Esophagus squamous epithelium (tissue), 5 donors: Measurements from ENCODE around the gene SMIM5. TPM values are rescaled to one million over a fixed set of nuclear protein-coding genes. Genes with fewer than 3 reads are reported as not detected.

ENCODE experiments used
- DNase-seq: peaks from one replicate; lab custom pipeline; 2025; lab: John Stamatoyannopoulos, UW
- H3K27ac ChIP-seq, 4 donors: fragments of 200-600 bp; sonication (generic); one replicate each; pipeline ENCODE4 v1.5.1; 2016 to 2019; ENCODE audit warnings: mild to moderate bottlenecking in 1 of 4
- H3K27me3 ChIP-seq, 4 donors: fragments of 200-600 bp; sonication (generic); 1 replicate in 3 of 4; 2 replicates in 1 of 4; pipeline versions ENCODE4 v1.5.1 to v1.6.0; 2017 to 2021; ENCODE audit warnings: antibody characterized with exemption in 1 of 4
- H3K36me3 ChIP-seq, 3 donors: fragments of 200-600 bp; sonication (generic); one replicate each; pipeline ENCODE4 v1.5.1; 2016 to 2019
- H3K4me1 ChIP-seq, 3 donors: fragments of 200-600 bp; sonication (generic); one replicate each; pipeline ENCODE4 v1.5.1; 2017 to 2019
- H3K4me3 ChIP-seq, 4 donors: fragments of 200-600 bp; sonication (generic); 1 replicate in 3 of 4; 2 replicates in 1 of 4; pipeline ENCODE4 v1.5.1; 2016 to 2019; ENCODE audit warnings: mild to moderate bottlenecking in 2 of 4, moderate library complexity in 1 of 4
- H3K9me3 ChIP-seq, 3 donors: fragments of 200-600 bp; sonication (generic); one replicate each; pipeline ENCODE4 v1.5.1; 2016 to 2019
- POLR2A ChIP-seq, 4 donors: fragments of 450-650 bp; IDR thresholded peaks; one replicate each; pipeline ENCODE4 v1.6.1; 2017; ENCODE audit warnings: antibody characterized with exemption in 4 of 4, mild to moderate bottlenecking in 4 of 4, moderate library complexity in 3 of 4
- WGBS, 2 donors: methylation state at CpG; one replicate each; pipeline ENCODE4 v1.1.5; 2018; 5-methylcytosine and 5-hydroxymethylcytosine counted together
- intact Hi-C: fragments of 100-400 bp; cut with DNase I; formaldehyde crosslinking; loops from one replicate; pipeline ENCODE4 v1.15.0; 2022
- total RNA-seq, 4 donors: library from RNA; depleted of rRNA; stranded (reverse); fragments of >200 nt; gene quantifications; one replicate each; pipeline ENCODE4 v1.1.0, GENCODE V29; 2016
- TF ChIP-seq, protein P1 (sequence below), 6 experiments: fragments of 450-650 bp in 4 of 6; fragments of 200-600 bp in 2 of 6; sonication (generic) in 2 of 6; IDR thresholded peaks; one replicate each; pipeline ENCODE4 v1.5.1; 2016 to 2019; ENCODE audit warnings: antibody characterized with exemption in 6 of 6, mild to moderate bottlenecking in 4 of 6, moderate library complexity in 4 of 6
- donor health status: DM: yes; HTN: yes; CAD: no.

The SMIM5 gene
- total RNA-seq, 4 donors from 2014 or later = 7.4 to 16.8 (median 8.6) TPM

DNA sequence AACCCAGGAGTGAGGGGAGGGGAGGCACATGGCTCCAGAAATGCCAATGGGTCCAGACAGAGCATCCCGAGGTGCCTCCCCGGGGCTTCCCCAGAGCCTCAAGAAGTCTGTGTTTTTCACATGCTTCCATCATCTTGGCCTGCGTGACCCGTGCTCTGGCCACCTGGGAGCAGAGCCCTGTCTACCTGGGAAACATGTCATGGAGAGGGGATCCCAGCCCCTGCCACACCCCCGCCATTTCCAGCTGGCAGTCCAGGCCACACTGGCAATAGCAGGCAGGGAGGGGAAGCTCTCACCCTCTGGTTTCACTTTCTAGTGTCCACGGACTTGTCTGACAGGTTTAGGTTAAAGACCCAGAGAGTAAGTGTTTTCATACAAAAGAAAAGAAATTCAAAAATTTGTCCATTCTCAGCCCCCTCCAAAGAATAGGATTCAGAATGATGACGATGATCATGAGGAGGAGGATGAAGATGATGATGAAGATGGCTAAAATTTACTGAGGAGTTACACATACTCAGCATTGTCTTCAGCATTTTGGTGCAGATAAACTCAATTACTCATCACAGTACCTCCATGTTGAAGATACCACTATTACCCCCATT lies 9.0 kb downstream of the SMIM5 start:
- WGBS, 2 donors = 47 to 57% methylated on average over 4 to 7 of the region's 7 CpGs
- TF ChIP-seq POLR2A (IDR thresholded peaks at IDR 0.05) = no peak
- TF ChIP-seq, protein P1, sequence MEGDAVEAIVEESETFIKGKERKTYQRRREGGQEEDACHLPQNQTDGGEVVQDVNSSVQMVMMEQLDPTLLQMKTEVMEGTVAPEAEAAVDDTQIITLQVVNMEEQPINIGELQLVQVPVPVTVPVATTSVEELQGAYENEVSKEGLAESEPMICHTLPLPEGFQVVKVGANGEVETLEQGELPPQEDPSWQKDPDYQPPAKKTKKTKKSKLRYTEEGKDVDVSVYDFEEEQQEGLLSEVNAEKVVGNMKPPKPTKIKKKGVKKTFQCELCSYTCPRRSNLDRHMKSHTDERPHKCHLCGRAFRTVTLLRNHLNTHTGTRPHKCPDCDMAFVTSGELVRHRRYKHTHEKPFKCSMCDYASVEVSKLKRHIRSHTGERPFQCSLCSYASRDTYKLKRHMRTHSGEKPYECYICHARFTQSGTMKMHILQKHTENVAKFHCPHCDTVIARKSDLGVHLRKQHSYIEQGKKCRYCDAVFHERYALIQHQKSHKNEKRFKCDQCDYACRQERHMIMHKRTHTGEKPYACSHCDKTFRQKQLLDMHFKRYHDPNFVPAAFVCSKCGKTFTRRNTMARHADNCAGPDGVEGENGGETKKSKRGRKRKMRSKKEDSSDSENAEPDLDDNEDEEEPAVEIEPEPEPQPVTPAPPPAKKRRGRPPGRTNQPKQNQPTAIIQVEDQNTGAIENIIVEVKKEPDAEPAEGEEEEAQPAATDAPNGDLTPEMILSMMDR (IDR thresholded peaks at IDR 0.05) = no peak
- intact Hi-C loops = no loop called here
- peak overlapping the region; percentile 77 to 89 (median 84) for H3K27ac ChIP-seq
- H3K4me1 ChIP-seq = peaks cover 18 to 89% (median 29%) of the 10 kb centered on the region in 3 donors
- no peak for DNase-seq
- H3K4me3 ChIP-seq = peak overlapping the region in 1 of 4 donors; percentile 48
- no peaks in the 10 kb centered on the region for H3K27me3 ChIP-seq
- no peaks in the 10 kb centered on the region for H3K9me3 ChIP-seq
- H3K36me3 ChIP-seq = peaks cover 0 to 31% (median 0%) of the 10 kb centered on the region in 3 donors

DNA sequence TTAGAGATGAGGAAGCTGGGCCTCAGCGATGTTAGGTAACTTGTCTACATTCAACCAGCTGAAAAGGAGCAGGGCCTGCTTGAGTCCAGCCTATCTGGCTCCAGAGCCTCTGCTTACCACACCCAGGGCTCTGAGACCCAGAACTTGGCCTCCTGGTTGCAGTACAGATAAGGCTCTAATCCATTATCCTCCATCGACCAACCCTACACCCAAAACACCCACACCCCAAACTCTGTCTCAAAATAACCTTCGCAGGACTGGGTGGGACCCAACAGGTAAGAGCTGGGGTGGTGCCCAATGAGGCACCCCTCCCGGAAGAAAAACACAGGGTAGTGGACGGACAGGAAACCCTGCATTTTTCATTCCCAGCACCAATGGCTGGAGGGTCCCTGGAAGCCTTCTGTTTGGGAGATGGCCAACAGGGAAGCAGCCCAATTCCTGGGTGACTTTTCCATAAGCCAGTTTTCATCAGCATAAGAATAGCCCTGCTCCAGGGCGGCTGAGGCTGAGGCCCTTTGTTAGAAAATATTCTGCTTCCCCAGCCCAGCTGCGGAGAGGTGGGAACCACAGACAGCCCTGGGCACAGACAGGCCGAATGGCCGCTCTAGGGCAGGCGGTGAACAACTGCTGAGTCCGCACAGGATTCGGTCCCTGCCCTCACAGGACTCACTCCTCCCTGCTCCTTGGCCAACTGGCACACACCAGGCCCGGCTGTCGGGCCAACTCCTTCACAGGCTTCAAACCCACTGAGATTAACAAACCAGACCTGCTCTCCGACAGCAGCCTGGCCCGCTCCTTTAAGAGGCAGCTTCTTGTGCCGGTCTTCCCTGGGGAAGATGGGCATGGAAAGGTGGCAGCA lies 9.8 kb downstream of the SMIM5 start:
- 55 to 62% methylated on average over 3 to 7 of the region's 17 CpGs for WGBS, 2 donors
- Histone ChIP-seq H3K36me3 (peaks cover 0 to 38% (median 0%) of the 10 kb centered on the region in 3 donors), H3K4me3 (no peak overlapping the region), H3K9me3 (no peaks in the 10 kb centered on the region), H3K4me1 (peaks cover 18 to 85% (median 29%) of the 10 kb centered on the region in 3 donors), H3K27ac (peak overlapping the region; percentile 77 to 89 (median 84)), H3K27me3 (no peaks in the 10 kb centered on the region)
- no peak for TF ChIP-seq POLR2A (IDR thresholded peaks at IDR 0.05)
- TF ChIP-seq, protein P1 (IDR thresholded peaks at IDR 0.05) = no peak
- intact Hi-C loops = no loop called here
- DNase-seq = no peak

DNA sequence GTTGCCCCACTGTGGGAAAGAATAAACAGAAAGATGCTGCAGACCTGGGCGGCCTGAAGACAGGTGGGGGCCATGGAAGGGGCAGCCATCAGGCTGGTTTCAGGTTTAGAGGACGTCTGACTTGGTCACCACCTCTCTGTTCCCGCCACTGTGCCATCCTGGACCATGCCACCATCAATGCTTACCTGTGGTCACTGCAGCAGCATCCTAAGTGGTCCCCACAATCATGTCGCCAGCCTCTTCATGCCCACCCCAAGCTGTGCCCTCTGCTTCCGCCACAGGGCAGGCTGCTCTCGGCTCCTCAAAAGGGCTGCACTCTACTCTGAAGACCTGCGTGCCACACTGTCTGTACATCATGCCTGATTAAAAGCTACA lies 10.4 kb downstream of the SMIM5 start:
- H3K4me1 ChIP-seq = peaks cover 18 to 81% (median 29%) of the 10 kb centered on the region in 3 donors

DNA sequence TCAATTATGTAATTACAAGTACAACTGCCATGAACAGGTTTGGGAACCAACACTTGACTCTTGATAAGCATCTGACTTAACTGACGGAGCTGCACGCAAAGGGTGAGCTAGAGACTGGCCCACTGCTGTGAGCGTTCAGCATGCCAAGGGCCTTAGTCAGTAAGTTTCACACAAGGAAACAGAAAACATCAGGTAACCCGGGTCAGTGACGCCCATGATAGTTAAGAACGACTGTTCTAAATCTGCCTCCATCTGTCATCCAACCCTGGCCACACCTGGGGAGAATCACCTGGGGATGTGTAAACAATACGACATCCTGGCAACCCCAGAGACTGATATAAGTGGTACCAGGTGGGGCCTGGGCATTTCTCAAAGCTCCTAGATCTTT lies 12.3 kb downstream of the SMIM5 start:
- TF ChIP-seq, protein P1 (IDR thresholded peaks at IDR 0.05) = no peak
- no peak for TF ChIP-seq POLR2A (IDR thresholded peaks at IDR 0.05)
- no peak overlapping the region for H3K4me3 ChIP-seq
- no peak for DNase-seq
- H3K4me1 ChIP-seq = peaks cover 18 to 63% (median 25%) of the 10 kb centered on the region in 3 donors
- H3K27me3 ChIP-seq = no peaks in the 10 kb centered on the region
- WGBS, 2 donors = 48 to 67% methylated on average over 3 to 7 of the region's 7 CpGs
- H3K36me3 ChIP-seq = peaks cover 0 to 56% (median 5%) of the 10 kb centered on the region in 3 donors
- peak overlapping the region; percentile 71 to 89 (median 81) for H3K27ac ChIP-seq
- no peaks in the 10 kb centered on the region for H3K9me3 ChIP-seq
- intact Hi-C loops = no loop called here

More for the DNA sequence above, 10.4 kb downstream of the SMIM5 start:
- TF ChIP-seq POLR2A (IDR thresholded peaks at IDR 0.05) = no peak
- TF ChIP-seq, protein P1 (IDR thresholded peaks at IDR 0.05) = no peak
- Histone ChIP-seq H3K27me3 (no peaks in the 10 kb centered on the region), H3K27ac (peak overlapping the region; percentile 77 to 89 (median 84)), H3K36me3 (peaks cover 0 to 44% (median 0%) of the 10 kb centered on the region in 3 donors), H3K9me3 (no peaks in the 10 kb centered on the region), H3K4me3 (no peak overlapping the region)
- 73% methylated on average over 3 of the region's 7 CpGs; no CpG with 5 or more reads in 1 of the 2 donors for WGBS, 2 donors
- no peak for DNase-seq
- intact Hi-C loops = no loop called here
